Gastroesophageal sphincter (tissue), 4 donors: ENCODE measurements around the gene RANGAP1. TPM values are rescaled to one million over a fixed set of nuclear protein-coding genes. Genes with fewer than 3 reads are reported as not detected.
A peak's percentile ranks its signal among the peaks of the same experiment; 100 is the strongest.

Source experiments
- ATAC-seq: fragments of 150-250 bp; one replicate; pipeline ENCODE4 v1.9.1; 2016; ENCODE audit warnings: mild to moderate bottlenecking, moderate library complexity
- H3K27ac ChIP-seq, 4 donors: fragments of 200-600 bp; sonication (generic) in 3 of 4; 1 replicate in 3 of 4; 2 replicates in 1 of 4; pipeline ENCODE4 v1.5.1; 2016 to 2019
- H3K27me3 ChIP-seq: fragments of 200-600 bp; sonication (generic); one replicate; pipeline ENCODE4 v1.5.1; 2019
- H3K36me3 ChIP-seq, 2 donors: fragments of 200-600 bp; sonication (generic); one replicate each; pipeline ENCODE4 v1.5.1; 2019; ENCODE audit warnings: control low read depth in 1 of 2
- H3K4me1 ChIP-seq, 3 donors: fragments of 200-600 bp; sonication (generic); 1 replicate in 2 of 3; 2 replicates in 1 of 3; pipeline ENCODE4 v1.5.1; 2016 to 2019; ENCODE audit warnings: control low read depth in 2 of 3
- H3K4me3 ChIP-seq, 2 donors: fragments of 200-600 bp; sonication (generic); one replicate each; pipeline ENCODE4 v1.5.1; 2019; ENCODE audit warnings: mild to moderate bottlenecking in 1 of 2, moderate library complexity in 1 of 2
- H3K9me3 ChIP-seq, 3 donors: fragments of 200-600 bp; sonication (generic); one replicate each; pipeline ENCODE4 v1.5.1; 2017 to 2019; ENCODE audit warnings: control low read depth in 2 of 3
- CTCF ChIP-seq, 4 experiments: fragments of 200-600 bp in 2 of 4; fragments of 450-650 bp in 2 of 4; sonication (generic) in 1 of 4; IDR thresholded peaks; one replicate each; pipeline ENCODE4 v1.5.1; 2017 to 2019; ENCODE audit warnings: antibody characterized with exemption in 4 of 4, mild to moderate bottlenecking in 2 of 4, moderate library complexity in 2 of 4
- EP300 ChIP-seq: sonication (generic); formaldehyde crosslinking; IDR thresholded peaks from one replicate; pipeline ENCODE4 v1.6.1; 2017; ENCODE audit warnings: antibody characterized with exemption, mild to moderate bottlenecking
- POLR2A ChIP-seq, 2 donors: fragments of 450-650 bp; IDR thresholded peaks; one replicate each; pipeline ENCODE4 v1.6.1; 2017; ENCODE audit warnings: antibody characterized with exemption in 2 of 2, mild to moderate bottlenecking in 2 of 2, moderate library complexity in 1 of 2
- POLR2AphosphoS5 ChIP-seq: sonication (generic); formaldehyde crosslinking; IDR thresholded peaks from one replicate; pipeline ENCODE4 v1.6.1; 2017; ENCODE audit warnings: antibody characterized with exemption
- WGBS, 2 donors: methylation state at CpG; one replicate each; pipeline ENCODE4 v1.1.5; 2018; ENCODE audit warnings: low coverage in 1 of 2; 5-methylcytosine and 5-hydroxymethylcytosine counted together
- total RNA-seq, 4 donors: library from RNA; depleted of rRNA; stranded (reverse); fragments of >200 nt; gene quantifications; one replicate each; pipeline ENCODE4 v1.1.0, GENCODE V29; 2016

Gene RANGAP1
- total RNA-seq, result 10 to 100 TPM; 47.9 to 91.5 (median 59.1) TPM

GRCh38 chr22:41285820-41286638 lies at the start of gene RANGAP1:
Gene RANGAP1, minus strand, starts transcription at chr22:41286187. Its CDS starts 5,143 bp downstream, at chr22:41281044.
- 0% methylated on average over 6 of the region's 77 CpGs; no CpG with 5 or more reads in 1 of the 2 donors for WGBS, 2 donors
- ATAC-seq, result peak; percentile 99
- no peak for TF ChIP-seq EP300
- peak in 2 of 4 experiments; percentile 48 to 62 for TF ChIP-seq CTCF (IDR thresholded peaks at IDR 0.05)
- peak; percentile 62 to 69 for TF ChIP-seq POLR2A (IDR thresholded peaks at IDR 0.05)
- TF ChIP-seq POLR2AphosphoS5, result peak; percentile 76
- H3K4me3 ChIP-seq, result peak within 1 kb of the TSS; percentile 70 to 93
- H3K27ac ChIP-seq, result peak within 1 kb of the TSS; percentile 48 to 93 (median 86)
- no peaks in the 10 kb centered on the region for H3K9me3 ChIP-seq
- H3K36me3 ChIP-seq, result peaks cover 0 to 37% of the 10 kb centered on the region in 2 donors
- no peaks in the 10 kb centered on the region for H3K27me3 ChIP-seq
- peaks cover 0 to 25% (median 10%) of the 10 kb centered on the region in 3 donors for H3K4me1 ChIP-seq

GRCh38 chr22:41334951-41335635 lies 49.1 kb upstream of the RANGAP1 start:
- ATAC-seq, result no peak
- TF ChIP-seq CTCF (IDR thresholded peaks at IDR 0.05), result no peak
- TF ChIP-seq POLR2AphosphoS5, result no peak
- no peak for TF ChIP-seq EP300
- Histone ChIP-seq H3K9me3 (no peaks in the 10 kb centered on the region), H3K4me3 (no peak overlapping the region), H3K27ac (no peak overlapping the region), H3K27me3 (no peaks in the 10 kb centered on the region), H3K36me3 (peaks cover 0 to 100% of the 10 kb centered on the region in 2 donors), H3K4me1 (no peaks in the 10 kb centered on the region)
- 87 to 100% methylated on average over 2 to 5 of the region's 11 CpGs for WGBS, 2 donors

- Histone ChIP-seq H3K27ac (no peak overlapping the region), H3K4me1 (no peaks in the 10 kb centered on the region), H3K27me3 (no peaks in the 10 kb centered on the region), H3K4me3 (no peak overlapping the region), H3K9me3 (no peaks in the 10 kb centered on the region), H3K36me3 (peaks cover 0 to 100% of the 10 kb centered on the region in 2 donors)
- 100% methylated on average over 1 of the region's 3 CpGs; no CpG with 5 or more reads in 1 of the 2 donors for WGBS, 2 donors
- TF ChIP-seq POLR2AphosphoS5 (no peak), CTCF (IDR thresholded peaks at IDR 0.05) (no peak), POLR2A (IDR thresholded peaks at IDR 0.05) (no peak), EP300 (no peak)
- peak; percentile 29 for ATAC-seq
Observed at GRCh38 chr22:41334215-41334614, 48.2 kb upstream of the RANGAP1 start.

- no peak for ATAC-seq
- H3K27me3 ChIP-seq, result no peaks in the 10 kb centered on the region
- H3K36me3 ChIP-seq, result peaks cover 0 to 100% of the 10 kb centered on the region in 2 donors
- no peaks in the 10 kb centered on the region for H3K9me3 ChIP-seq
- no peaks in the 10 kb centered on the region for H3K4me1 ChIP-seq
- WGBS, 2 donors, result 60 to 93% methylated on average over 1 to 2 of the region's 3 CpGs
- no peak for TF ChIP-seq POLR2A (IDR thresholded peaks at IDR 0.05)
- no peak for TF ChIP-seq POLR2AphosphoS5
- H3K4me3 ChIP-seq, result no peak overlapping the region
- no peak overlapping the region for H3K27ac ChIP-seq
Observed at GRCh38 chr22:41333806-41334205, 47.8 kb upstream of the RANGAP1 start.

- Histone ChIP-seq H3K4me3 (no peak overlapping the region), H3K36me3 (peaks cover 0 to 100% of the 10 kb centered on the region in 2 donors), H3K27ac (no peak overlapping the region), H3K4me1 (no peaks in the 10 kb centered on the region), H3K9me3 (no peaks in the 10 kb centered on the region), H3K27me3 (no peaks in the 10 kb centered on the region)
- WGBS, 2 donors, result 67 to 100% methylated on average over 1 to 2 of the region's 15 CpGs
- no peak for ATAC-seq
- no peak for TF ChIP-seq POLR2AphosphoS5
- no peak for TF ChIP-seq EP300
- no peak for TF ChIP-seq POLR2A (IDR thresholded peaks at IDR 0.05)
- TF ChIP-seq CTCF (IDR thresholded peaks at IDR 0.05), result no peak
Observed at GRCh38 chr22:41332217-41332939, 46.4 kb upstream of the RANGAP1 start.
